ENCODE measurements around the gene MRPS27. TPM values are rescaled to one million over a fixed set of nuclear protein-coding genes. Genes with fewer than 3 reads are reported as not detected.

Gene MRPS27
- total and polyA plus RNA-seq, 9 of the 15 experiments (the other 6 are each of a cell fraction or from before 2014, with no cell fraction given): 73.6 to 144 (median 106) TPM

GRCh38 chr5:72281764-72282499 is 38.1 kb downstream of the MRPS27 start (continued):
- TF ChIP-seq E2F6 (IDR thresholded peaks at IDR 0.05; ENCODE audit: borderline replicate concordance in 1 of 2, extremely low read depth in 1 of 2, insufficient read depth in 1 of 2, insufficient read length in 1 of 2, low read depth in 1 of 2, low read length in 1 of 2, poor library complexity in 1 of 2, severe bottlenecking in 1 of 2) (no peak), SMARCE1 (IDR thresholded peaks at IDR 0.05) (peak; percentile 70; the same call in 1 of the 2 replicates), HOXB6 (CRISPR knock-in tag; IDR thresholded peaks at IDR 0.05; ENCODE audit: borderline replicate concordance) (no peak), U2AF1 (optimal IDR thresholded peaks at IDR 0.05; ENCODE audit: low read depth, low read length) (no peak), POLR2G (IDR thresholded peaks at IDR 0.05; ENCODE audit: low read depth, low read length) (peak; percentile 59), MCM5 (IDR thresholded peaks at IDR 0.05; ENCODE audit: low read depth) (no peak), ZSCAN29 (IDR thresholded peaks at IDR 0.05) (no peak), ZNF551 (CRISPR knock-in tag; IDR thresholded peaks at IDR 0.05) (no peak), SMARCA4 (IDR thresholded peaks at IDR 0.05) (peak; percentile 88), NFE2 (IDR thresholded peaks at IDR 0.05; ENCODE audit: low read depth) (no peak), KLF1 (tag; IDR thresholded peaks at IDR 0.05) (no peak), KAT8 (IDR thresholded peaks at IDR 0.05; ENCODE audit: low read depth) (no peak), E2F5 (CRISPR knock-in tag; IDR thresholded peaks at IDR 0.05) (no peak), HDAC8 (tag; IDR thresholded peaks at IDR 0.05) (no peak), CREB3 (tag; conservative IDR thresholded peaks at IDR 0.05; ENCODE audit: low read depth) (no peak; the same call in 1 of the 2 replicates), HDAC3 (IDR thresholded peaks at IDR 0.05; ENCODE audit: borderline replicate concordance, partially characterized antibody) (peak; percentile 36), C11orf30 (IDR thresholded peaks at IDR 0.05; ENCODE audit: low read depth) (no peak), ZNF644 (tag; IDR thresholded peaks at IDR 0.05; ENCODE audit: low read depth) (peak; percentile 16; the same call in 1 of the 2 replicates), KDM4B (IDR thresholded peaks at IDR 0.05; ENCODE audit: borderline replicate concordance in 2 of 2, low read depth in 1 of 2) (no peak), EP300 (IDR thresholded peaks at IDR 0.05; ENCODE audit: low read length) (peak; percentile 93), SREBF2 (CRISPR knock-in tag; IDR thresholded peaks at IDR 0.05) (no peak), DPF2 (IDR thresholded peaks at IDR 0.05) (peak; percentile 84), SMARCC2 (IDR thresholded peaks at IDR 0.05; ENCODE audit: low read depth) (peak; percentile 51; the same call in 1 of the 2 replicates), ZBTB9 (CRISPR knock-in tag; IDR thresholded peaks at IDR 0.05) (no peak), MAFF (IDR thresholded peaks at IDR 0.05; ENCODE audit: low read length) (no peak), ZC3H11A (IDR thresholded peaks at IDR 0.05; ENCODE audit: low read depth, low read length) (no peak), ETV1 (tag; conservative IDR thresholded peaks at IDR 0.05; ENCODE audit: low read depth) (no peak)
